Activated naive CD4-positive, alpha-beta T cell treated with anti-CD3 and anti-CD28 coated beads, Interleukin-2, amount 50 U/mL, for 72 hours (primary cell): Measurements from ENCODE around the gene PTPN2. TPM values are rescaled to one million over a fixed set of nuclear protein-coding genes. Genes with fewer than 3 reads are reported as not detected.
"Not testable (repeated sequence)": the region's sequence is repeated elsewhere in the genome, so short reads cannot be mapped to it uniquely, and the experiment has no call there.

ENCODE experiments used
- ATAC-seq, 2 donors: fragments of 150-1000 bp; cut with Tn5 transposase; 2 replicates each; pipeline ENCODE4 v1.10.0; 2021; ENCODE audit warnings: mild to moderate bottlenecking in 2 of 2, moderate library complexity in 2 of 2
- DNase-seq, 2 donors: peaks; one replicate each; pipeline ENCODE4 v3.0.0; 2021 to 2022; ENCODE audit warnings: low spot score in 2 of 2
- H3K27ac Mint-ChIP-seq, 2 donors: one replicate each; pipeline ENCODE4 v1.8.0; 2022; ENCODE audit warnings: mild to moderate bottlenecking in 2 of 2, mixed read lengths in 2 of 2
- H3K36me3 Mint-ChIP-seq, 2 donors: one replicate each; pipeline ENCODE4 v1.8.0; 2022; ENCODE audit warnings: mixed read lengths in 2 of 2
- H3K9me3 Mint-ChIP-seq, 2 donors: one replicate each; pipeline ENCODE4 v1.8.0; 2022; ENCODE audit warnings: mixed read lengths in 2 of 2
- total RNA-seq, 2 donors: library from RNA; stranded (reverse); gene quantifications; one replicate each; pipeline ENCODE4 v1.2.3, GENCODE V29; 2022

PTPN2 gene
- total RNA-seq, 2 donors from 2014 or later: 57.0 to 69.9 TPM

GRCh38 chr18:12776821-12777471 is 107.1 kb downstream of the PTPN2 start:
- no peak overlapping the region for H3K27ac Mint-ChIP-seq
- peaks cover 9 to 10% of the 10 kb centered on the region in 2 donors for H3K36me3 Mint-ChIP-seq
- peaks cover 4 to 6% of the 10 kb centered on the region in 2 donors for H3K9me3 Mint-ChIP-seq
- ATAC-seq: peak in 1 of 2 donors; percentile 20
- DNase-seq: no peak

- H3K27ac Mint-ChIP-seq: peak overlapping the region in 1 of 2 donors; percentile 82
- DNase-seq, ATAC-seq, H3K9me3 Mint-ChIP-seq: not testable (repeated sequence)
- peaks cover 9 to 10% of the 10 kb centered on the region in 2 donors for H3K36me3 Mint-ChIP-seq
These were observed 107.6 kb downstream of the PTPN2 start for GRCh38 chr18:12776415-12776814.

GRCh38 chr18:12774982-12775381 is 109.1 kb downstream of the PTPN2 start:
- DNase-seq (no peak), ATAC-seq (no peak)
- Mint-ChIP-seq H3K27ac (no peak overlapping the region), H3K36me3 (peaks cover 9 to 10% of the 10 kb centered on the region in 2 donors), H3K9me3 (peaks cover 4 to 6% of the 10 kb centered on the region in 2 donors)

GRCh38 chr18:12773369-12773768 is 110.7 kb downstream of the PTPN2 start:
- Mint-ChIP-seq H3K36me3 (peaks cover 9 to 10% of the 10 kb centered on the region in 2 donors), H3K9me3 (peaks cover 4 to 6% of the 10 kb centered on the region in 2 donors), H3K27ac (no peak overlapping the region)
- ATAC-seq (no peak), DNase-seq (no peak)

GRCh38 chr18:12772111-12772510 is 111.9 kb downstream of the PTPN2 start:
- ATAC-seq: no peak
- H3K9me3 Mint-ChIP-seq: peaks cover 4 to 6% of the 10 kb centered on the region in 2 donors

GRCh38 chr18:12770469-12771219 is 113.4 kb downstream of the PTPN2 start:
- peaks cover under 1 to 2% of the 10 kb centered on the region in 2 donors for H3K36me3 Mint-ChIP-seq
- H3K27ac Mint-ChIP-seq: no peak overlapping the region
- ATAC-seq (no peak), DNase-seq (no peak)
- no peaks in the 10 kb centered on the region for H3K9me3 Mint-ChIP-seq

More at GRCh38 chr18:12772111-12772510, 111.9 kb downstream of the PTPN2 start:
- no peak overlapping the region for H3K27ac Mint-ChIP-seq
- peaks cover 9 to 10% of the 10 kb centered on the region in 2 donors for H3K36me3 Mint-ChIP-seq
- DNase-seq: no peak

GRCh38 chr18:12769644-12770440 is 114.2 kb downstream of the PTPN2 start:
- no peak for DNase-seq
- Mint-ChIP-seq H3K9me3 (no peaks in the 10 kb centered on the region), H3K27ac (no peak overlapping the region), H3K36me3 (no peaks in the 10 kb centered on the region)
- no peak for ATAC-seq

- no peak for DNase-seq
- no peak overlapping the region for H3K27ac Mint-ChIP-seq
- ATAC-seq: no peak
- no peaks in the 10 kb centered on the region for H3K9me3 Mint-ChIP-seq
- no peaks in the 10 kb centered on the region for H3K36me3 Mint-ChIP-seq
These were observed 114.9 kb downstream of the PTPN2 start for GRCh38 chr18:12769136-12769535.

- DNase-seq: no peak
- Mint-ChIP-seq H3K9me3 (no peaks in the 10 kb centered on the region), H3K27ac (no peak overlapping the region), H3K36me3 (no peaks in the 10 kb centered on the region)
- ATAC-seq: peak in 1 of 2 donors; percentile 33
These were observed 115.4 kb downstream of the PTPN2 start for GRCh38 chr18:12768625-12769024.

GRCh38 chr18:12767580-12768155 is 116.4 kb downstream of the PTPN2 start:
- H3K36me3 Mint-ChIP-seq: no peaks in the 10 kb centered on the region
- ATAC-seq (no peak), DNase-seq (no peak)
- H3K9me3 Mint-ChIP-seq: no peaks in the 10 kb centered on the region
- no peak overlapping the region for H3K27ac Mint-ChIP-seq

GRCh38 chr18:12766986-12767433 is 117.0 kb downstream of the PTPN2 start:
- no peak for ATAC-seq

GRCh38 chr18:12765586-12765985 is 118.5 kb downstream of the PTPN2 start:
- ATAC-seq (no peak), DNase-seq (no peak)
- H3K9me3 Mint-ChIP-seq: no peaks in the 10 kb centered on the region
- no peak overlapping the region for H3K27ac Mint-ChIP-seq
- H3K36me3 Mint-ChIP-seq: no peaks in the 10 kb centered on the region

More at GRCh38 chr18:12766986-12767433, 117.0 kb downstream of the PTPN2 start:
- no peak overlapping the region for H3K27ac Mint-ChIP-seq
- H3K36me3 Mint-ChIP-seq: no peaks in the 10 kb centered on the region
- DNase-seq: no peak
- H3K9me3 Mint-ChIP-seq: no peaks in the 10 kb centered on the region

GRCh38 chr18:12765126-12765525 is 118.9 kb downstream of the PTPN2 start:
- no peaks in the 10 kb centered on the region for H3K9me3 Mint-ChIP-seq
- H3K36me3 Mint-ChIP-seq: no peaks in the 10 kb centered on the region
- no peak overlapping the region for H3K27ac Mint-ChIP-seq
- DNase-seq: no peak
- ATAC-seq: peak in 1 of 2 donors; percentile 41

GRCh38 chr18:12758566-12758965 is 125.5 kb downstream of the PTPN2 start:
- DNase-seq, H3K36me3 Mint-ChIP-seq, ATAC-seq, H3K27ac Mint-ChIP-seq, H3K9me3 Mint-ChIP-seq: not testable (repeated sequence)

- not testable (repeated sequence) for H3K9me3 Mint-ChIP-seq, ATAC-seq, H3K27ac Mint-ChIP-seq, H3K36me3 Mint-ChIP-seq, DNase-seq
These were observed 127.3 kb downstream of the PTPN2 start for GRCh38 chr18:12756619-12757239.

GRCh38 chr18:12755606-12756005 is 128.4 kb downstream of the PTPN2 start:
- not testable (repeated sequence) for H3K36me3 Mint-ChIP-seq, H3K9me3 Mint-ChIP-seq, DNase-seq, H3K27ac Mint-ChIP-seq, ATAC-seq
